TTC549 (cell line): Measurements from ENCODE around the gene KRTAP10-4.
"Not testable (repeated sequence)": the region's sequence is repeated elsewhere in the genome, so short reads cannot be mapped to it uniquely, and the experiment has no call there.

Experiments used
- FAIRE-seq: peaks from 2 replicates; lab custom pipeline; 2012; peaks lifted over from hg19 to GRCh38; lab: Jason Lieb, UNC

Gene KRTAP10-4

DNA sequence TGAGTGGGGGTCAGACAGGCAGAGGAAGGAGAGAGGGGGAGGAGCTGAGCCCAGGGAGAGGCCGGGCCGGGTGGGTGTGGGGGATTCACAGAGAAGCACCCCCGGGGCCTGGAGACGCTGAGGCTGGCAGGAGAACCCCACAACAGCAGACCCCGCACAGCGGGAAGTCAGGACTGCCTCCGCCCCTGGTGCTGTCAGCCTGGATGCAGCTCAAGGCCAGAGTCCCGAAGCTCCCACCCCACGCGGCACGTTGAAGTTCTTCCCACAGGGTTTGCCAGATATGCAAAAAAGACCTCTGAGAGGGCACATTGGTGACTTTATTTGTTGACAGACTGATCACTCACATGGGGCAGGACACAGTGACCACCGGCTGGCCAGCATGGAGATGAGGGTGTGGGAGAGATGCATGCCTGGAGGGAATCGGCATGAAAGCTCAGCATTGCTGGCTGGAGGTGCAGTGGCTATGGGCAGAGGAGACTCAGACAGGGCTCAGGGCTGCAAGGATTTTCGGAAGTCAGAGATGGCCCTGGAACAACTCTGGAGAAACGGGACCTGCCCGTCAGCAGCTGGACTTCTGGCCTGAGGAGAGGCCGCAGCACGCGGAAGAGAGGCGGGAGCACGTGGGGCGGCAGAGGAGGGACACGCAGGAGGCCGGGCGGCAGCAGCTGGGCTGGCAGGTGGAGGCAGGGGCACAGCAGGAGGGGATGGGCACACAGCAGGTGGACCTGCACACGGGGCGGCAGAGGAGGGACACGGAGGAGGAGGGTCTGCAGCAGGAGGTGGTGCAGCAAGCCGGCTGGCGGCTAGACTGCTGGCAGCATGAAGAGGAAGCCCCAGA is 15.8 kb upstream of the KRTAP10-4 start:
- FAIRE-seq, result no peak

GRCh38 chr21:44558329-44558675 is 15.2 kb upstream of the KRTAP10-4 start:
- FAIRE-seq, result not testable (repeated sequence)

DNA sequence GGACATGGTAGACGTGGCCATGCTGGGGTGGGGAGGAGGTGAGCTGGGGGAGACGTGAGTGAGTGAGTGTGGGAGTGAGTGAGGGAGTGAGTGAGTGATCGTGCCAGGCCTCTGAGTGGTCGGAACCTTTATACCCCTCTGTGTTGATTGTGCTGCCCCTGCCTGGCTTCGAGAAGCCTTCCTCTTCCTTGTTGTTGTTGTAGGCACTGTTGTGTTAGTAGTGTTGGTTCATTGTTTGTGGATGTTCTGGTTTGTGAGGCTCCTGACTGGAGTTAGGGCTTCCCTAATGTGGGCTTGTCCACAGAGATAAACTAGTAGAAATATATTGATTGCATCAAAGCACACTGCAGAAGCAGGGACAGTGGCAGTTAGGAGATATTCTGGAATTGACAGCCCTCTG is 14.8 kb upstream of the KRTAP10-4 start, which contains the start of gene KRTAP10-3:
KRTAP10-3 (minus strand) TSS at position 101 of the 400 bp plus-strand sequence; CDS start at position 21, 80 bp downstream.
- no peak for FAIRE-seq

DNA sequence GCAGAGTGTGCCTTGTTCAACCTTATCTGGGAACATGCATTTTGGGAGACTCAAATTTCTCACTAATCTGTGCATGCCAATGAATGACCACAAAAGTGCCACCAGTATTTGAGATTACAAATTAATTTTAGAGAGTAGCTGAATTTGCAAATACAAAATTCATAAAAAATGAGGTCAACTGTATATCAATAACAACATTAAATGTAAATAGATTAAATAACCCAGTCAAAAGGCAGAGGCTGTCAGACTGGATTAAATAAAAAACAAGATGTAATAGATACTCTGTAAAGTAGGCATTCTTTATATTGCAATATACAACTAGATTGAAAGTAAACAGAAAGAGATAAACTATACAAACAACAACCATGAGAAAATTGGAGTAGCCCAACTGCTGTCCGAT is 9.4 kb upstream of the KRTAP10-4 start:
- no peak for FAIRE-seq

- no peak for FAIRE-seq
These were observed 8.5 kb upstream of the KRTAP10-4 start for GRCh38 chr21:44564886-44565598.

DNA sequence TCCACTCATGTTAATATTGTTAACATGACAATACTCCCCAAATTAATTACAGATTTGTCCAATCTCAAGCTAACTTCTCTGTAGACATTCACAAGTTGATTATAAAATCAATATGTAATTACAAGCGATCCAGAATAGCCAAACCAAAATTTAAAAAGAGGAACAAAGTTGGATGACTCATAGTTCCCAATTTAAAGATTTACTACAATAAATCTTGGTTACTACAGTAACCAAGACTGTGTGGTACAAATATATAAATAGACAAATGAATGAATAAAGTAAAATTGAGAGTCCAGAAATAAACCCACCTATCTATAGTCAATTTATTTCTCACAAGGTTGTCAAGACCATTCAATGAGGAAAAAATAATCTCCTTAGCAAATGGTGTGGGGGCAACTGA is 7.1 kb upstream of the KRTAP10-4 start:
- FAIRE-seq, result no peak

DNA sequence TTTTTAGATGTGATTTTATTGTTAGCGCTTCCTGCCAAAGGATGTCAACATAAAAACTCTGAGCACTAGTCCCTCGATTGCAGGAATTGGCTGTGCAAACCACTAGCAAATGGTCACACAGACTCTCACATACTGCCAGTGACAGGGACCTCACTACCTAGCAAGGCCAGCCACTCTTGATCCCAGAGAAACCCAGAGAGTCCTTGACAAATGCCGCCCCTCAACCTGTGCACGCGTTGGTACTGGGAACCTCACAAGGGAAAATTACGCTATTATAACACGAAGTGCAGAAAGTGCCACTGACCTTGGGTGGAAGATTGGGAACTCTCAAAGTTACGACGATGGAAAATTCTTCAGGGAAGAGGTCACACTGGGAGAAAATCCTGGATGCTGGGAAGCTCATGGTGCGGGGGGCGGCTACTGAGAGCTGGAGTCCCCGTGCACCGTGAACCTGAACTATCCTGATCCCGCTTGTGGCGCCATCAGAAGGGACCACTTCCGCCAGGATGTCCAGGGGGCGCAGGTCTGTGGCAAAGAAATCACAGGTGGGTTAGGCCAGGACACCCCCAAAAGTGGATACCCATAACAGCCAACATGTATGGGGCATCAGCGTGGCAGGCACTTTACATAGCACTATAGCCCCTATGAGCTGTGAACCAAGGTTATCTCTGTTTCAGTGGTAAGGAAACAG is 5.9 kb upstream of the KRTAP10-4 start:
- FAIRE-seq, result no peak

- no peak for FAIRE-seq
These were observed 5.3 kb upstream of the KRTAP10-4 start for GRCh38 chr21:44568261-44568660.

DNA sequence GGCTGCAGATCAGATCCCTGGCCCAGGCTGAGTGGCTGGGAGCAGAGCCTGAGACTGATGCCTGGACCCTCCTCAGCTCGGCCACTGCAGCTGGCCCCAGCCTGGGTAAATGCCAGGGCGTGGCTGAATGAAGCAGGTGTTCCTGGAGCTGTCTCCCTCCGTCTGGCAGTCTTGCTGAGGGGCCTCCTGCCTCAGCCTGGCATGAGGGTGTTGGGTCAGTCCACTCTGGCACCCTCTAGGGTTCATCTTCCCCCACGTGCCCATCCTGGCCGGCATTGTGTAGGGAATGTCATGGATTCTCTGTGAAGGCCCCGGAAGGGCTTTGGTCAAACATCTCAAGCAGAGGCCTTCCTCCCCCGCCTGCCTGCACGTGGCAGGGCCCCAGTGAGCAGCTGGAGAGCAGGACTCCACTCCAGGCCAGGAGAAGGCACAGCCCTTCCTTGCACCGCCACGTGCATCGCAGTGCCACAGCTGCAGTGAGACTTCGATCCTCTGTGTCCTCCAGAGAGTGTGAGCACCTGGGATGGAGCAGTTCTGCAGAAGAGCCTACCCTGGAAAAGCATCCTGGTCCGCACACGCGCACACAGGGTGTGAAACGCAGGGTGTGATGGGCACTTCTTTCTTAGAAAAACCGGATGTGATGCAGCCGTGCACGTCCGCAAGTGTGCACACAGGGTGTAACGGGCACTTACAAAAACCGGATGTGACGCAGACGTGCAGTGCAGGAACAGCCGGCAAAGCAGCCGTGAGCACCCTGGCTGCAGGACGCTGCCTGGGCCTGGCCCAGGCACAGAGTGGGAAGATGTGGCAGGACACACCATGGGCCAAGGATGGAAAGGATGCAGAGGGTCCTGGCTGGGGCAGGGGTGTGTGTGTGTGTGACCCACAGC is 4.6 kb upstream of the KRTAP10-4 start:
- no peak for FAIRE-seq

DNA sequence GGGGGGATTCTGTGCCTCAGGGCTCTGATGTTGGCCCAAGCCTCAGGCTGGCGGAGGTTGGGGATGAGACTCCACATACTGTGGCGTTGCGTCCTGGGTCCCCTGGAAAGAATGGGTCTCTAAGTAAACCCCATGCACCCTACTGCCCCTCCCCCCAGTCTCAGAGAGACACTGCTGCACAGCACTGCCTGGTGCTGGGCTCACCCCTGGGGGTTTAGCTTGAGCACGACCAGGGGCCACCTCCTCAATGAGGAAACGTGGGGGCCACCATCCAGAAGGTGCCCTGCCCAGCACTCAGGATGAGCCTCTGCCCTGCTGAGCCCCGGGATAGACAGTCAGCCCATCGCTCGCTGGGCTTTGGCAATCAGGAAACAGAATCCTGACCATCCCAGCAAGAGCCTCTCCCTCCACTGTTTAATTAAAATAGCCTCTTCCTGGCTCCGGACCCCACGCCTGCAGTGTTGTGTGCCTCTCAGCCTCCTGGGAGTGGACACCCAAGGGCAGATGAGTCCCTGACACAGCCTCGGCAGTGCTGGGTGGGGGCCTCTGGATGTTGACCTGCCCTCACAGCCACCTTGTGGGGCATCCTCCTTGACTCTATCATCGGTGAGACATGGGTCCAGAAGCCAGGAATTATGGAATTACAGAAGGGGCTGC is 3.5 kb upstream of the KRTAP10-4 start:
- no peak for FAIRE-seq

DNA sequence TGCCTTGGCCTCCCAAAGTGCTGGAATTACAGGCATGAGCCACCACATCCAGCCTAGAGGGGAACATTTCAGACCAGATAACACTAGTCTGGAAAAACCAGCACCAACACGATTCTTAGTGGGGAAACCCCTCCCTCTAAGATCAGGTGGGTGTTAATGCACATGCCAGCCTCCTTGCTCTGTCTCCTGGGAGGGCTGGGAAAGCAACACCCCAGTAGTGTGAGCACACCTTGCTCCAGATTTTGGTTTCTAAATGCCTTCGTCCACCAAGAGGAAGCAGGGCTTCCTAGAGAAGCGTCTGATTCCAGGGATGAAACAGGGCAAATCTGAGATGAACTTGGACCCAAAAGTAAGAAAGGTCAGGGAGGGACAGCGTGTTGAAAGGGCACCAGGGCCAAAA is 2.2 kb upstream of the KRTAP10-4 start:
- no peak for FAIRE-seq

DNA sequence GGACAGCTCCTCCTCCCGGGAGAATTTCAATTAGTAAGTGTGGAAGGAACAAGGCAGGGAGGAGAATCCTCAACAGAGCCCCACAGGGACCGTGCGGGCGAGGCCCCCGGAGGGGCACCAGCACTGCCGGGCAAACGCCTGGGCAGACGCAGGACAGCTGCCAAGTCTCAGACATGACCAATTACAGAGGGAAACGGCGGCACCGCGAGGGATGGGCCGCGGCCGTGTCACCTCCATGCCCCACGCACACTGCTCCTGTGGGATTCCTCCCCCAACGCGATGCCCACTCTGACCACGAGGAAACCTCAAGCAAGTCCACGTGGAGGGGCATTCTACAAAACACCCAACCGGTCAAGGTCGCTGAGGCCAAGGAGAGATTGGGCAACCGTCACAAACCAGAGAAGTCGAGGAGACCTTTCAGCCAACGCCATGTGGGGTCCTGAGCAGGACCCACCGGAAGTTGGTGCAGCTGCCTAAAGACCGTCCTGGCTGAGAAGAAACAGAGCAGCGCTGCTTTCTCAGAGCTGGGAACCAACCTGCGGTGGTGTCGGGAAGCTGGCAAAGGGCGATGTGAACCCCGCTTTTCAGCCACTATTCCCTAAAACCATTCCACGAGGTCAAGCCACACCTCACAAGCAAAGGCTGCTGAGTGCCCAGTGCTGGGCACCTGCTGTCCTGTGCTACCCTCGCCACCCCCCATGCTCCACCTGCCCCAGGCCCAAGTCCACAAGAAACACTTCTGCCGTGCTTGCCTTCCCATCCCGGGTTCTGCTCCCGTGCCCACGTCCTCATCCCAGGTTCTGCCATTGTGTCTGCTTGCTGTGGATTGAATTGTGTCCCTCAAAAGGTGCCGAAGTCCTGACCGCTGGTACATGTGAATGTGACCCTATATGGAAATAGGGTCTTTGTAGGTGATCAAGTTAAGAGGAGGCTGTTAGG is 1.4 kb upstream of the KRTAP10-4 start:
- FAIRE-seq, result no peak

DNA sequence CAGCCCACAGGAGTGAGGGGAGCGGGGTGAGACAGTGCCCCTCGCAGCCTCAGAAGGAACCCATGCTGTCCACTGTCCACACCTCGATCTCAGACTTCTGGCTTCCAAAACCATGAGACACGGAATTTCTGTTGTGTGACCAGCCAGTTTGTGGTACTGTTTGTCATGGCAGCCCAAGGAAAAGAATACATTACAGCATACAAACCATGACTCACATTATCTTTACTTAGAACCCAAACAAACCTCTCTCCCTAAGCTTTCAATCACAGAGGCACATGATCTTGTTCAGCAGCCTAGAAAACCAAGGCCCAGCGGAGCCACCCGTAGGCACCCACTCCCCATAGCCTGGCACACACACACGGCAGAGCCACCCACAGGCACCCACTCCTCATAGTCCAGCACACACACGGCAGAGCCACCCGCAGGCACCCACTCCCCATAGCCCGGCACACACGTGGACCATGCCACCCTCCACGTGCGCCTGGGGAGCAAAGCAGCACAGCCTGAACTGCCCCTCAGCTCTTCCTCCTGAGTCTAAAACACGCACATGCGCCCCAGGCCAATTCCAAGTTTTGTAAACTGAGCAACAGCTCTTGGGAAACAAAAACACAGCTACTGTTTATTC is 458 bp upstream of the KRTAP10-4 start:
- FAIRE-seq, result no peak

DNA sequence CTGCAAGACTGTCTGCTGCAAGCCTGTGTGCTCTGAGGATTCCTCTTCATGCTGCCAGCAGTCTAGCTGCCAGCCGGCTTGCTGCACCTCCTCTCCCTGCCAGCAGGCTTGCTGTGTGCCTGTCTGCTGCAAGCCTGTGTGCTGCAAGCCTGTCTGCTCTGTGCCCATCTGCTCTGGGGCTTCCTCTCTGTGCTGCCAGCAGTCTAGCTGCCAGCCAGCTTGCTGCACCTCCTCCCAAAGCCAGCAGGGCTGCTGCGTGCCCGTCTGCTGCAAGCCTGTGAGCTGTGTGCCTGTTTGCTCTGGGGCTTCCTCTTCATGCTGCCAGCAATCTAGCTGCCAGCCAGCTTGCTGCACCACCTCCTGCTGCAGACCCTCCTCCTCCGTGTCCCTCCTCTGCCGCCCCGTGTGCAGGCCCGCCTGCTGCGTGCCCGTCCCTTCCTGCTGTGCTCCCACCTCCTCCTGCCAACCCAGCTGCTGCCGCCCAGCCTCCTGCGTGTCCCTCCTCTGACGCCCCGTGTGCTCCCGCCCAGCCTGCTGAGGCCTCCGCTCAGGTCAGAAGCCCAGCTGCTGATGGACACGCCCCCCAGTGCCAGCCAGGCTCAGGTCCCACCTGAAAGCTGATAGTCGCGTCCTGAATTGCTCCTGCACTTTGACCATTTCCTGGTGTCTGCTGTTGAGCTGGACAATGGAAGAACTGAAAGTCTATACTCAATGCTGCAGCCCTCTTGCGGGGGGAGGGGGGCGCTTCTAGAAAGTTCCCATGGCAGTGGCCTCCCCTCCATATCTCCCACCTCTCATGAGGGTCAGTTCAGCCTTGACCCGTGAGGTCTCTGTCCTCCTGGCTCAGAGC is 1.2 kb downstream of the KRTAP10-4 start:
- no peak for FAIRE-seq

DNA sequence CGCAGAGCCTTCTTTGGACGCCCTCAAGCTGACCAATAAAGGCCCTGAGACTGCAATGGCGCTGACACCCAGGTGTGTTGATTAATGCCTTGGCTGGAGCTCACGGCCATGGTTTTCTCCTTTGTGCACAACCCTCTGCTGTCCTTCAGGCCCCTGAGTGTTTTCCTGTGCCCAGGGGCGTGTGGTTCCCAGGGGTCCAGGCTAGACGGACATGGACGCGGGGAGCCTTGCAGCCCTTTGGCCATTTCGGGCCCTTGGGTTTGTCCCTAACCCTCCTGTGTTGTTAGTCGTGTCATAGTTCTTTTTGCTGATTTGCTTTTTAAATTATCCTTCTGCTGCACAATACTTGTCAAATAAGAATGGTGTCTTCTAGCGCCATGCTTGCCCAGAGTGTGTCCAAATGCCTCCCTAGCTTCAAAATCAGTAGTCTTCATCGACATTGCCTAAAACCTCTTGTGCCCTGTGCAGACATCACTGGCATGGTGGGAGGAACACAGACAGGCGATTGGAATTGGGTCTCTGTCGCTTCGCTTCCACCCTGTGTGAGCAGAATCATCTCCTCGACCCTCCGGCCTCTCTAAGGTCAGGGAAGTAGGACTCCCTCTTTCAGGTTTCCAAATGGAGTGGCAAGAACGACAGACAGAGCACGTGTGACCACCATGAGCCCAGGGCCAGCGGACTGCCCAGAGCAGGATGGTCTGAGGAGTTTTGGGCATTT is 1.9 kb downstream of the KRTAP10-4 start:
- FAIRE-seq, result no peak

- FAIRE-seq, result no peak
These were observed 2.5 kb downstream of the KRTAP10-4 start for GRCh38 chr21:44576025-44576420.

DNA sequence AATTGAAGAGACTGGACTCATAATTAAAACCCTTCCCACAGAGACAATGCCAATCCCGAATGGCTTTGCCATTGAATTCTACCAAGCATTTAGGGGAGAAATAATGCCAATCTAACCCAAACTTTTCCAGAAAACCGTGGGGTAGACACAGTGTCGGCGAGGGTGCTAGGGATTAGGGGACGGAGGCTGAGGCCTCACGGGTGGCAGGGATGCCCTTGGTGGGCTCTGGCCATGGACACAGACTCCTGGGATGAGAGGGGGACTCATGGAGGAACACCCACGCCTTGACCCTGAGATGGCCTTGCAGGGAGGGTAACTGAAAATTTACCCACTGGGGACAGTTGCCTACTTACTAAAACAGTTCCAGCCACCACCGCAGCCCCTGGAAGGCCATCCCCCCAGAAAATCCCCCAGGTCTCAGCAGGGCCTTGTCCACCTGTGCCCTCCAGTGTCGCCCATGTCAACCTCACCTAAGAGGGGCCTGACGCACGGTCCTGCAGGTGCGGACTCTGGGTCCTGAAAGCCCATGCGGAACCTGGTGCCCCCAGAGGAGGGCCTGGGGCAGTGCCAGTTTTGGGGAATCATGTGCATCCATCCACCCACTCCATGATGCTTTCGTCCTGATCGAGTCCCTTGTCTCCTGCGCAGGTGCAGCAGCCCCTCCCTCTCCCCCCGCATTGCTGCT is 5.0 kb downstream of the KRTAP10-4 start:
- FAIRE-seq, result no peak
